NCI-H1930 (cell line): ENCODE data around the gene HAO1.
"Not testable (repeated sequence)": the region's sequence is repeated elsewhere in the genome, so short reads cannot be mapped to it uniquely, and the experiment has no call there.

Experiments
- DNase-seq, 2 experiments: peaks; one replicate each; lab custom pipeline; 2025; lab: John Stamatoyannopoulos, UW

Gene HAO1

DNA sequence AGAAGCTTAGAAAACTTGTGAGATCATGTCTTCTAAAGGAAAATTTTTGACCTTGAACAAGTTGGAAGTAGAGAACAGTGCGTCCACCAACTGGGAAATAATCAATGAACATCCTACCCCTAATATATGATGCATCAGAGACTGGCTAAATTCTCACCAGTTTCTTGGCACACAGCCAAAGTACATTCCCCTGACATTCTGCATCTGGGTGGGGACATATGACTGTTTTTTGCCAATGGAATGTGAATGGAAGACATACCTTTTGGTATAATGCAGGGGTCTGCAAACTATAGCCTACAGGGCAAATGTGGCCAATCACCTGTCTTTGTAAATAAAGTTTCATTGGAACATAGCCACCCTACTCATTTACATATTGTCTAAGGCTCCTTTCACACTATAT lies 84.7 kb downstream of the HAO1 start:
- DNase-seq, result no peak

DNA sequence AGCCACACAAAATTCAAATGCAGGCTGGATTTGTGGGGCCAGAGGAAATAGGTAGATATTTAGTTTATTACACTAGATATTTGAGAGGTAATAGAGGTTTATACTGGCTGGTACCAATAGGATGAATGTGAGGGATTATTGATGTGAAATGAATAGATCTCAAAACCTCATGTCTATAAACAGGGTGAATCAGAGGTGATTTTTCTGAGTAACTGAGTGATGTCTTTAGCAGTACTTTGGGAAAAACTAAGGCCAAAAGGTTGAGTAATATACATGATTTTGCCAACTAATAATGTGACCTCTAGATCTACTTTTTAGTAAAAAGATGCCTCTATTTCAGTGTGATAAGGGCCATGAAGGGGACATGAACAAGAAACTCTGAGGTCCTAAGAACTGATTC lies 86.8 kb downstream of the HAO1 start:
- no peak for DNase-seq

DNA sequence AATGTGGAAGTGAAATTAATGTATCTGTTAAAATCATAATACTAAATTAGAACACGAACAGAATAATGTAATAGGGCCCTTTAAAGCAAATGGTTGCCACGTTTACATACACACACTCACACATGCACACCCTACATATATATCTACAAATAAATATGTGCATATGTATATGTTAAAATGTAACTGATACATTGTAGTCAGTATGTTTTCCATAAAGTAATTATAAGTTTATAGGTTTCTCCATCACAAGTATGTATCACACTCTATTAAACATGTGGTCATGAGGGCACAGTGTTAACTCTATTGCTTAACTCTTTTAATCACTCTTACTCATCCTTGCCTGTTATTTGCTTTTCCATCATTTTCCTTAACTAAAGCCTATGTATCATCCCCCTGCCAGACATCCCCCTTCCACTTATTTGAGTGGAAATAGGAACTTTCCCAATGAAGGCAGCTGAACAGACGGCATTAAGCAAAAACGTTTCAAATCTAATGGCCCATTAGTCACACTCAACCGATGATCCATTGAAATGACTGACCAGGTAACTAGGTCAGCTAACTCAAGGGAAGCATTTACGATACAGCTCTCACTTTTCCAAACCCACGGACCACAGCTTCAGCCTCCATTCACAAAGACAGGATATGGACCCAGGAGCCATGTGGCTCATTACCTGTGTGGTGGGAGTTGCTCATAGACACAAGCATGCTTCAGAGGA lies 89.3 kb downstream of the HAO1 start:
- DNase-seq, result no peak

DNA sequence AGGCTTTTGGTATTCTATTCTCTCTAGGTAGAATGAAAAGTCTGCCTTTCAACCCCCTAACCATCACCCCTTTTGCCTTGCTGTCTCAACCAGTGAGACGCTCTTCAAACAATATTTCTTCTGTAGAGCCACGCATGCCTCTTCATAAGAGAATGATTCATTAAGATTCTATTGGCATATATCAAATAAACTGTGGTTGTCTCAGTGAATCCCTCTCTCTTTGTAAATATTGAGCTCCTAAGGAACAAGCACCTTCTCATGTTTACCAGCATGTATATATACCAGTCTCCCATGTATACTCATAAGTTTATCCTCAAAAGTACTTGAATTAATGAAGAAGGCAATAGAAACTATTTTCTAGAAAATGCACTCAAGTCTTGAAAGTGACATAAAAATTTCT lies 90.6 kb downstream of the HAO1 start:
- no peak for DNase-seq

DNA sequence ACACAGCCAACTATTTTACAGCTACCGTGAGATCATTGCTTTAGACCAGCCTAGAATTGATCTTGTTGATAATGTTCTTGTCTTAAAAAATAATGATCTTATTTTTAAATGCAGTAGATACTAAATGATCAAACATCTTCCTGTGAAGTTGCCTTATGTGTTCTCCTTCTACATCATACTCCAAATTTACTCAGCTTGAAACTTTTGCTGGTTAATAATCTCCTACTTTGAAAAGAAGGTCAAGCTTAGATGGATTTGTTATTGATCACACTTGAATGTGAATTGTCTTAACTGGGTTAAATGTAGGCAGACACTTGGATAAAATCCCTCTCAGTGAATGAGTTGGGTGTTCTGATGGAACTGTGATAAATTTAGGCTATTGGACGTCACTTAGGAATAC lies 91.9 kb downstream of the HAO1 start:
- no peak for DNase-seq

DNA sequence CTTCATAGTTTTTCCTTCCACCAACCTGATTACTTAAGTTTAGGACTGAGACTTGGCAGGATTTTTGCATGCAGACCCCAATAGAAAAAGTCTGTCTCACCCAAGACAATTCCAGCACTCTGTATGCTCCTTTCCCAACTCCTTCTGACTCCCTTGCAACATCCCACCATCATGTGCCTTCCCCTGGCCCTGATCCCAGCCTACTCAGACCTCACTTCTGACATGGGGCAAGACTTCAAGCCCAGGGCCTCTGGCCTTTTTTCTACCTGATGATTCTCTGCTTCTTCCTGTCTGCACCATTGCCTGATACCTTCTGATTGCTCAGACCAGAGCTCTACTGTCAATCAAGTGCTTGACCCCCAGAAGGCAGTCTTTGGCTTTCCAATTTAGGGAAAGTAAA lies 96.6 kb downstream of the HAO1 start:
- DNase-seq, result no peak

DNA sequence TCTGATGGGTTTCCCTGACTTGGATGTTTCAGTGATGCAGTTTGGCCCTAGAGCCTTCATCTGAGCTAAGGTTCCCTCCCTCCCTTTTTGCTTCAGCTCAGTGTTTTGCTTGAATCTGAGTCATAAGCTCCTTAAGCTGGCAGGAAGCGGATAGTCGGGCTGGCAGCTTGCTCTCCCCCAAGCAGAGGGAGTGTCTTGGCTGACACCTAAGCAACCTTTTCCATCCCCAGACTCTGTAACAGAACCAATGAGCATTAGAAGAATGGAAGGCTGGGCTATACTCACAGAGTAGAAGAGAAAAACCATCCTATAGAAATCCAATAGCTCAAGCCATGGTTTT lies 98.3 kb downstream of the HAO1 start:
- no peak for DNase-seq

DNA sequence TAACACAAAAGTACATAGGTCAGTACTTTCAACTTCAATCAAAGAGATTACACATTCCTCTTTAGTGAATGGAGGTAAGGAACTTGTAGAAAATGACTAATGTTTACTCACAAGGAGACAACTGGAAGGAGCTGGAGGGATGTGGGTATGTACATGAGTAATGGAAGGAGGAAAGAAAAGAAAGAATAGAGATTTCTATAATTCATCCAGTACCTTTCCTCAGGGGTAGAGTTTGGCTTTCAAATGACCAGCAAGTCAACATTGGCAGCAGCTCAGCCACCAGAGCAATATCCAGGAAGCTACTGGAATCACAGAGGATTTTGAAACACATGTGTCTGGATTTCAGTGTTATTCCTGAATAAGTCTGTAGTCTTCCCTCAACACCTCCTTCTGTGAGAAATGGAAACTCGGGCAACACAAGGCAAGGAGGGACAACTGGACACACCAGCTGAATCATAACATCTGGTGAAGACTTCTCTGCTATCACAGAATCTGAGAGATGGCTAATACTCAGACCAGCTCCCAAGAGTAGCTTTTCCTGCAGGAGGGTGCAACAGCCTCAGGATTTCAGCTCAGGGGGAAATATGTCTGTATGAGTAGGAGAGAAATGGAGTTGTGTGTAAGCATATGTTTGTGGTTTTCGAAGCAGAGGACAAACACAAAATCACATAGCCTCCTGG lies 98.8 kb downstream of the HAO1 start:
- DNase-seq, result no peak

DNA sequence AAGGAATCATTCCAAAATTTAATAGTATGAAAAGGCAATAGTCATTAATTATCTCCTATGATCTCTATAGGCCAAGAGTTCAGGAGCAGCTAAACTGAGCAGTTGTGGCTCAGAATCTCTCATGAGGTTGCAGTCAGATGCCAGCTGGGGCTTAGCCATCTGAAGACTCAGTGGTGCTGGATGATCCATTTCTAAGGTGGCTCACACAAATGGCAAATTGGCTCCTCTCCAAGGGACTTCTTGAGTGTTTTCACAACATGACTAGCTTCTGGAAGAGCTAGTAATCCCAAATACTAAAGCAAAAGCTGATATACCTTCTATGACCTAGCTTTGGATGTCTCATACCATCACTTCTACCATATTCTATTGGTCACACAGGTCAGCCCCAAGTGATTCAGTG lies 104.2 kb downstream of the HAO1 start:
- DNase-seq, result no peak

DNA sequence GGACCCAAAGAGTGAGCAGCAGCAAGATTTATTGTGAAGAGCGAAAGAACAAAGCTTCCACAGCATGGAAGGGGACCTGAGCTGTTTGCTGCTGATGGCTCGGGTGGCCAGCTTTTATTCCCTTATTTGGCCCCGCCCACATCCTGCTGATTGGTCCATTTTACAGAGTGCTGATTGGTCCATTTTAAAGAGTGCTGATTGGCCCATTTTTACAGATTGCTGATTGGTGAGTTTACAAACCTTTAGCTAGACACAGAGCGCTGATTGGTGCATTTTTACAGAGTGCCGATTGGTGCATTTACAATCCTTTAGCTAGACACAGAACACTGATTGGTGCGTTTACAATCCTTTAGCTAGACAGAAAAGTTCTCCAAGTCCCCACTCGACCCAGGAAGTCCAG lies 105.8 kb downstream of the HAO1 start:
- not testable (repeated sequence) for DNase-seq
